B cell (primary cell): ENCODE data around the gene TRMU. TPM values are rescaled to one million over a fixed set of nuclear protein-coding genes. Genes with fewer than 3 reads are reported as not detected.

Experiments
- ATAC-seq: fragments of 200-7000 bp; cut with Tn5 transposase; one replicate; pipeline ENCODE4 v1.10.0; 2021; ENCODE audit warnings: low read depth, mild to moderate bottlenecking, moderate number of reproducible peaks, moderate library complexity
- CTCF ChIA-PET: fragments of 350-600 bp; sonication (Branson Sonifier 250); formaldehyde crosslinking; loops from one replicate; lab custom pipeline; 2021; ENCODE audit warnings: antibody characterized with exemption, inconsistent platforms; lab: Charles Lee
- POLR2A ChIA-PET: fragments of 350-600 bp; sonication (Branson Sonifier 250); formaldehyde crosslinking; loops from one replicate; lab custom pipeline; 2021; ENCODE audit warnings: antibody characterized with exemption; lab: Charles Lee
- DNase-seq: peaks from one replicate; pipeline ENCODE4 v3.0.0; 2013
- H2AFZ ChIP-seq: 2 replicates; pipeline ENCODE4 v1.6.1; 2012; ENCODE audit warnings: mild to moderate bottlenecking, low read depth, low read length; ENCODE audit not compliant: insufficient read depth, poor library complexity, severe bottlenecking
- H3K27ac ChIP-seq, 2 donors: 1 replicate in 1 of 2; 2 replicates in 1 of 2; pipeline ENCODE4 v1.5.1; 2012 to 2013; ENCODE audit warnings: low read length in 2 of 2, mild to moderate bottlenecking in 2 of 2, moderate library complexity in 1 of 2
- H3K27me3 ChIP-seq, 4 experiments: fragments of 200-600 bp in 1 of 4; sonication (generic) in 1 of 4; replicated peaks in 1 of 4; 1 replicate in 2 of 4; 2 replicates in 2 of 4; pipeline versions ENCODE4 v1.6.1 to v1.7.0; 2013 to 2016; ENCODE audit warnings: low read length in 3 of 4, mild to moderate bottlenecking in 2 of 4, mixed read lengths in 1 of 4, moderate library complexity in 1 of 4; ENCODE audit not compliant: insufficient read depth in 4 of 4, control insufficient read depth in 3 of 4; ENCODE audit errors: control extremely low read depth in 1 of 4
- H3K36me3 ChIP-seq, 2 experiments: replicated peaks in 1 of 2; 1 replicate in 1 of 2; 2 replicates in 1 of 2; pipeline versions ENCODE4 v1.6.1 to v1.7.1; 2013; ENCODE audit warnings: low read length in 1 of 2; ENCODE audit not compliant: insufficient read depth in 2 of 2, control insufficient read depth in 1 of 2; ENCODE audit errors: control extremely low read depth in 1 of 2, extremely low read depth in 1 of 2
- H3K4me1 ChIP-seq, 2 donors: fragments of 200-600 bp in 1 of 2; sonication (generic) in 1 of 2; 1 replicate in 1 of 2; 2 replicates in 1 of 2; pipeline versions ENCODE4 v1.5.1 to v1.6.1; 2013 to 2017; ENCODE audit warnings: low read length in 2 of 2; ENCODE audit not compliant: control insufficient read depth in 2 of 2, insufficient read depth in 2 of 2
- H3K4me2 ChIP-seq: replicated peaks from 2 replicates; pipeline ENCODE3; 2012; ENCODE audit warnings: mild to moderate bottlenecking, low read depth, low read length; ENCODE audit not compliant: poor library complexity, severe bottlenecking
- H3K4me3 ChIP-seq, 5 experiments: fragments of 200-600 bp in 1 of 5; sonication (generic) in 1 of 5; 1 replicate in 3 of 5; 2 replicates in 2 of 5; pipeline versions ENCODE4 v1.5.1 to v1.7.0; 2011 to 2016; ENCODE audit warnings: low read length in 4 of 5, mild to moderate bottlenecking in 4 of 5, low read depth in 2 of 5, control low read depth in 1 of 5, moderate library complexity in 1 of 5; ENCODE audit not compliant: insufficient read depth in 1 of 5; ENCODE audit errors: control extremely low read depth in 1 of 5, extremely low read depth in 1 of 5
- H3K79me2 ChIP-seq: fragments of 200-600 bp; sonication (generic); one replicate; pipeline ENCODE4 v1.6.0; 2016; ENCODE audit warnings: low read length; ENCODE audit not compliant: control insufficient read depth, insufficient read depth
- H3K9ac ChIP-seq: fragments of 200-600 bp; sonication (generic); 2 replicates; pipeline ENCODE4 v1.6.1; 2017; ENCODE audit warnings: mild to moderate bottlenecking, low read length, moderate library complexity
- H3K9me3 ChIP-seq, 3 donors: one replicate each; pipeline versions ENCODE4 v1.6.1 to v1.7.1; 2013; ENCODE audit warnings: low read length in 2 of 3; ENCODE audit not compliant: control insufficient read depth in 2 of 3, insufficient read depth in 1 of 3; ENCODE audit errors: control extremely low read depth in 1 of 3
- H4K20me1 ChIP-seq: 2 replicates; pipeline ENCODE4 v1.6.0; 2012; ENCODE audit warnings: mild to moderate bottlenecking, low read length; ENCODE audit not compliant: insufficient read depth, control insufficient read depth, poor library complexity, severe bottlenecking
- H3K27ac Mint-ChIP-seq: one replicate; pipeline ENCODE4 v1.8.0; 2021; ENCODE audit warnings: mixed read lengths
- H3K27me3 Mint-ChIP-seq: one replicate; pipeline ENCODE4 v1.8.0; 2021; ENCODE audit warnings: mixed read lengths
- H3K4me1 Mint-ChIP-seq: one replicate; pipeline ENCODE4 v1.8.0; 2021; ENCODE audit warnings: mixed read lengths
- H3K4me3 Mint-ChIP-seq: one replicate; pipeline ENCODE4 v1.8.0; 2021; ENCODE audit warnings: mixed read lengths
- H3K9me3 Mint-ChIP-seq: one replicate; pipeline ENCODE4 v1.8.0; 2022; ENCODE audit warnings: mixed read lengths; ENCODE audit not compliant: insufficient read depth
- EZH2 ChIP-seq: IDR thresholded peaks from 2 replicates; pipeline ENCODE4 v1.6.1; 2012; ENCODE audit warnings: borderline replicate concordance, low read depth, mild to moderate bottlenecking, moderate library complexity, low read length; ENCODE audit not compliant: insufficient read depth, poor library complexity, severe bottlenecking
- WGBS: methylation state at CpG from one replicate; pipeline ENCODE4 v1.1.5; 2013; ENCODE audit warnings: missing lambda C conversion rate; ENCODE audit not compliant: insufficient coverage; 5-methylcytosine and 5-hydroxymethylcytosine counted together
- intact Hi-C: fragments of 100-400 bp; cut with micrococcal nuclease; formaldehyde crosslinking; loops from one replicate; pipeline ENCODE4 v1.10.0; 2022
- polyA plus RNA-seq: library from polyadenylated mRNA; depleted of rRNA; stranded (reverse); fragments of >200 nt; gene quantifications from 2 replicates; pipeline ENCODE4 v1.2.3, GENCODE V29; 2012
- total RNA-seq, 2 donors: library from RNA; stranded (reverse); fragments of 120-200 nt in 1 of 2; gene quantifications; 1 replicate in 1 of 2; 2 replicates in 1 of 2; pipeline versions ENCODE4 v1.2.3 to v1.2.4, GENCODE V29; 2013 to 2022
- TF ChIP-seq, protein P1 (sequence below): fragments of 200-600 bp; IDR thresholded peaks from one replicate; pipeline ENCODE4 v1.8.0; 2022; ENCODE audit warnings: antibody characterized with exemption, mild to moderate bottlenecking

Gene TRMU
- total and polyA plus RNA-seq, 2 donors (not counting 1 experiment from before 2014, with no cell fraction given): 51.0 to 76.9 TPM

DNA sequence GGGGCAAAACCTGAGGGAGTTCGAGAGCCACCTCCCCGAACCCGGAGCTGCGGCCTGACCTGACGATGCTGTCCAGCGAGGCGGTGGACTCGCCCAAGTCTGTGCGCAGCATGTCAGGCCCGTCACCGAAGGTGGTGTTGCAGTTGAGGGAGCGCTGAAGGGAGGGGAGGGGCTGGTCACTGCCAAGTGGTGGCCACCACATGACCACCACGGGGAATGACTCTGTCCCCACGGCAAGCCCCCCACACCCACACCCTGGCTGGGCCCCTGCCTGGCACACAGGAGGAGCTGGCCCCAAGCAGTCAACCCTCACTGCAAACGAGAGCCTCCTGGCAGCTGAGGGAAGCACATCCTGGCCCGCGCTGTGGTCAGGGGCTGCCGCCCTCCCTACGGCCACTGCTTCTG, 30.8 kb downstream of the TRMU start:
- no peak overlapping the region for H3K4me2 ChIP-seq
- no peak overlapping the region for H3K9ac ChIP-seq
- peaks cover 0 to 3% (median 0%) of the 10 kb centered on the region in 3 donors for H3K9me3 ChIP-seq
- H3K36me3 ChIP-seq: peaks cover 0 to 43% of the 10 kb centered on the region in 2 experiments
- no peak overlapping the region for H3K4me3 ChIP-seq
- DNase-seq (no peak), ATAC-seq (no peak)
- peaks cover 4 to 53% of the 10 kb centered on the region in 2 donors for H3K4me1 ChIP-seq
- H4K20me1 ChIP-seq: peaks cover 15% of the 10 kb centered on the region
- intact Hi-C loops: loop anchor here (10.0 kb wide), 1 partner anchor 68 kb away; no protein-coding TSS in a partner anchor
- peaks cover 0 to 6% (median 0%) of the 10 kb centered on the region in 4 experiments for H3K27me3 ChIP-seq
- Mint-ChIP-seq H3K27ac (no peak overlapping the region), H3K9me3 (no peaks in the 10 kb centered on the region), H3K4me1 (peaks cover 21% of the 10 kb centered on the region), H3K27me3 (no peaks in the 10 kb centered on the region), H3K4me3 (no peak overlapping the region)
- TF ChIP-seq, protein P1, sequence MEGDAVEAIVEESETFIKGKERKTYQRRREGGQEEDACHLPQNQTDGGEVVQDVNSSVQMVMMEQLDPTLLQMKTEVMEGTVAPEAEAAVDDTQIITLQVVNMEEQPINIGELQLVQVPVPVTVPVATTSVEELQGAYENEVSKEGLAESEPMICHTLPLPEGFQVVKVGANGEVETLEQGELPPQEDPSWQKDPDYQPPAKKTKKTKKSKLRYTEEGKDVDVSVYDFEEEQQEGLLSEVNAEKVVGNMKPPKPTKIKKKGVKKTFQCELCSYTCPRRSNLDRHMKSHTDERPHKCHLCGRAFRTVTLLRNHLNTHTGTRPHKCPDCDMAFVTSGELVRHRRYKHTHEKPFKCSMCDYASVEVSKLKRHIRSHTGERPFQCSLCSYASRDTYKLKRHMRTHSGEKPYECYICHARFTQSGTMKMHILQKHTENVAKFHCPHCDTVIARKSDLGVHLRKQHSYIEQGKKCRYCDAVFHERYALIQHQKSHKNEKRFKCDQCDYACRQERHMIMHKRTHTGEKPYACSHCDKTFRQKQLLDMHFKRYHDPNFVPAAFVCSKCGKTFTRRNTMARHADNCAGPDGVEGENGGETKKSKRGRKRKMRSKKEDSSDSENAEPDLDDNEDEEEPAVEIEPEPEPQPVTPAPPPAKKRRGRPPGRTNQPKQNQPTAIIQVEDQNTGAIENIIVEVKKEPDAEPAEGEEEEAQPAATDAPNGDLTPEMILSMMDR: no peak
- no peak for TF ChIP-seq EZH2
- CTCF ChIA-PET: no interaction called here
- no peak overlapping the region for H2AFZ ChIP-seq
- H3K79me2 ChIP-seq: no peaks in the 10 kb centered on the region
- POLR2A ChIA-PET: no interaction called here
- WGBS: 92% methylated on average over 16 of the region's 19 CpGs
- H3K27ac ChIP-seq: no peak overlapping the region
